ENCODE results near the gene GSS. TPM values are rescaled to one million over a fixed set of nuclear protein-coding genes. Genes with fewer than 3 reads are reported as not detected.

GSS gene
- total RNA-seq, 4 donors from 2014 or later = 58.0 to 95.6 (median 84.6) TPM

GRCh38 chr20:34965051-34965450, 9.4 kb upstream of the GSS start:
- no peak overlapping the region for H3K4me3 ChIP-seq
- no peaks in the 10 kb centered on the region for H3K36me3 ChIP-seq
- no peaks in the 10 kb centered on the region for H3K4me1 ChIP-seq
- no peak for DNase-seq
- H3K27me3 ChIP-seq = no peaks in the 10 kb centered on the region
- H3K27ac ChIP-seq = no peak overlapping the region
- TF ChIP-seq CTCF (IDR thresholded peaks at IDR 0.05) (no peak), POLR2A (IDR thresholded peaks at IDR 0.05) (no peak)
- H3K9me3 ChIP-seq = no peaks in the 10 kb centered on the region

- no peaks in the 10 kb centered on the region for H3K27me3 ChIP-seq
- TF ChIP-seq POLR2A (IDR thresholded peaks at IDR 0.05) (no peak), CTCF (IDR thresholded peaks at IDR 0.05) (no peak)
- no peaks in the 10 kb centered on the region for H3K4me1 ChIP-seq
- no peaks in the 10 kb centered on the region for H3K36me3 ChIP-seq
- no peaks in the 10 kb centered on the region for H3K9me3 ChIP-seq
- H3K4me3 ChIP-seq = no peak overlapping the region
- H3K27ac ChIP-seq = no peak overlapping the region
- DNase-seq = no peak
Observed at GRCh38 chr20:34964486-34964885, 8.9 kb upstream of the GSS start.

- H3K27me3 ChIP-seq = no peaks in the 10 kb centered on the region
- H3K27ac ChIP-seq = no peak overlapping the region
- H3K4me1 ChIP-seq = peaks cover 0 to 10% (median 3%) of the 10 kb centered on the region in 4 donors
- no peak overlapping the region for H3K4me3 ChIP-seq
- TF ChIP-seq POLR2A (IDR thresholded peaks at IDR 0.05) = no peak
- TF ChIP-seq CTCF (IDR thresholded peaks at IDR 0.05) = no peak
- DNase-seq = no peak
- H3K9me3 ChIP-seq = no peaks in the 10 kb centered on the region
- no peaks in the 10 kb centered on the region for H3K36me3 ChIP-seq
Observed at GRCh38 chr20:34956751-34957472, 1.3 kb upstream of the GSS start.

- DNase-seq = no peak
- TF ChIP-seq CTCF (IDR thresholded peaks at IDR 0.05) (no peak), POLR2A (IDR thresholded peaks at IDR 0.05) (no peak)
- H3K4me1 ChIP-seq = peaks cover 0 to 17% (median 3%) of the 10 kb centered on the region in 4 donors
Observed at GRCh38 chr20:34956041-34956458, 444 bp upstream of the GSS start.

GRCh38 chr20:34954904-34955230, 739 bp downstream of the GSS start:
- no peaks in the 10 kb centered on the region for H3K9me3 ChIP-seq
- H3K27ac ChIP-seq = peak overlapping the region; percentile 74 to 95 (median 85)
- H3K4me3 ChIP-seq = peak overlapping the region; percentile 57 to 77 (median 73)
- TF ChIP-seq CTCF (IDR thresholded peaks at IDR 0.05) = no peak
- no peak for TF ChIP-seq POLR2A (IDR thresholded peaks at IDR 0.05)
- no peaks in the 10 kb centered on the region for H3K36me3 ChIP-seq
- DNase-seq = no peak
- H3K27me3 ChIP-seq = no peaks in the 10 kb centered on the region
- H3K4me1 ChIP-seq = peaks cover 0 to 21% (median 3%) of the 10 kb centered on the region in 4 donors

More at GRCh38 chr20:34956041-34956458, 444 bp upstream of the GSS start:
- peak overlapping the region; percentile 57 to 77 (median 73) for H3K4me3 ChIP-seq
- no peaks in the 10 kb centered on the region for H3K27me3 ChIP-seq
- no peaks in the 10 kb centered on the region for H3K9me3 ChIP-seq
- peak overlapping the region; percentile 74 to 95 (median 85) for H3K27ac ChIP-seq
- H3K36me3 ChIP-seq = no peaks in the 10 kb centered on the region

All from Peyer's patch (tissue), 4 donors.